K562 (cell line): Measurements from ENCODE around the gene REEP3. TPM values are rescaled to one million over a fixed set of nuclear protein-coding genes. Genes with fewer than 3 reads are reported as not detected.

ENCODE experiments used
- ATAC-seq: fragments of 200-7000 bp; cut with Tn5 transposase; 3 replicates; pipeline ENCODE4 v1.9.1; 2020; ENCODE audit warnings: moderate library complexity
- BruUV-seq: library from RNA; stranded (reverse); fragments of 400-500 nt; replicated peaks from 2 replicates; lab custom pipeline; 2021; lab: Mats Ljungman, UMichigan
- CTCF ChIA-PET: fragments of 300-600 bp; formaldehyde crosslinking; extraction: SDS; loops from one replicate; lab custom pipeline; 2021; ENCODE audit warnings: low intra/inter-chr PET ratio; lab: Yijun Ruan, JAX
- POLR2A ChIA-PET: fragments of 300-600, 350-650 bp; sonication (Branson Sonifier 250); formaldehyde crosslinking; extraction: SDS; loops from one replicate; lab custom pipeline; 2021; ENCODE audit warnings: antibody characterized with exemption, inconsistent platforms; lab: Yijun Ruan, JAX
- DNase-seq, 4 experiments: peaks; one replicate each; pipeline versions ENCODE4 v3.0.0 to v3.0.0-alpha.2; 2011 to 2018; ENCODE audit warnings: low spot score in 3 of 4, mixed read lengths in 3 of 4; ENCODE audit errors: extremely low read depth in 1 of 4
- FAIRE-seq: peaks from 2 replicates; lab custom pipeline; 2011; peaks lifted over from hg19 to GRCh38; lab: Jason Lieb, UNC
- H2AFZ ChIP-seq: 2 replicates; pipeline ENCODE4 v1.6.0; 2011; ENCODE audit warnings: low read depth, low read length, control low read depth, inconsistent platforms
- H3K27ac ChIP-seq: fragments of 200-600 bp; 3 replicates; pipeline ENCODE4 v1.8.0; 2011; ENCODE audit warnings: low read depth, mild to moderate bottlenecking, control low read depth, inconsistent platforms, low read length, moderate library complexity, mixed read lengths; ENCODE audit errors: extremely low read depth
- H3K27me3 ChIP-seq, 2 experiments: fragments of 300-600 bp in 1 of 2; 2 replicates in 1 of 2; 3 replicates in 1 of 2; pipeline versions ENCODE4 v1.6.0 to v1.8.0; 2011; ENCODE audit warnings: inconsistent platforms in 2 of 2, low read length in 2 of 2, mild to moderate bottlenecking in 1 of 2, mixed read lengths in 1 of 2, moderate library complexity in 1 of 2; ENCODE audit not compliant: control insufficient read depth in 2 of 2, insufficient read depth in 2 of 2
- H3K36me3 ChIP-seq: fragments of 300-600 bp; 3 replicates; pipeline ENCODE4 v1.8.0; 2011; ENCODE audit warnings: mild to moderate bottlenecking, low read length, inconsistent platforms; ENCODE audit not compliant: control insufficient read depth, insufficient read depth
- H3K4me1 ChIP-seq, 2 experiments: fragments of 200-600 bp in 1 of 2; replicated peaks in 1 of 2; 2 replicates in 1 of 2; 3 replicates in 1 of 2; pipeline versions ENCODE4 v1.5.1 to v1.8.0; 2011; ENCODE audit warnings: inconsistent platforms in 2 of 2, low read length in 2 of 2, mild to moderate bottlenecking in 1 of 2, mixed read lengths in 1 of 2, moderate library complexity in 1 of 2; ENCODE audit not compliant: control insufficient read depth in 2 of 2, insufficient read depth in 2 of 2
- H3K4me2 ChIP-seq: 2 replicates; pipeline ENCODE4 v1.6.1; 2011; ENCODE audit warnings: low read length, control low read depth, inconsistent platforms, mixed read lengths; ENCODE audit not compliant: insufficient read depth
- H3K4me3 ChIP-seq: fragments of 200-600 bp; sonication (generic), shearing (Covaris generic); 2 replicates; pipeline ENCODE4 v1.5.1; 2016; ENCODE audit warnings: control low read depth, inconsistent platforms
- H3K79me2 ChIP-seq: fragments of 200-600 bp; 3 replicates; pipeline ENCODE4 v1.8.0; 2011; ENCODE audit warnings: low read length, inconsistent platforms; ENCODE audit not compliant: control insufficient read depth, insufficient read depth
- H3K9ac ChIP-seq, 2 experiments: 2 replicates each; pipeline versions ENCODE4 v1.6.0 to v1.6.1; 2011; ENCODE audit warnings: low read depth in 2 of 2, low read length in 2 of 2, control low read depth in 1 of 2, inconsistent platforms in 1 of 2, mild to moderate bottlenecking in 1 of 2, mixed read lengths in 1 of 2; ENCODE audit not compliant: insufficient read depth in 1 of 2
- H3K9me1 ChIP-seq: one replicate; pipeline ENCODE4 v1.6.0; 2011; ENCODE audit warnings: inconsistent platforms, mild to moderate bottlenecking, low read length, moderate library complexity; ENCODE audit not compliant: control insufficient read depth, insufficient read depth
- H3K9me3 ChIP-seq: replicated peaks from 2 replicates; pipeline ENCODE4 v1.5.1; 2011; ENCODE audit warnings: low read depth, low read length, inconsistent platforms; ENCODE audit not compliant: control insufficient read depth, insufficient read depth
- H4K20me1 ChIP-seq: replicated peaks from 2 replicates; pipeline ENCODE4 v1.6.1; 2011; ENCODE audit warnings: low read length, inconsistent platforms, mixed read lengths; ENCODE audit not compliant: control insufficient read depth, insufficient read depth
- CAMTA2 ChIP-seq: fragments of 250-450 bp; sonication (Bioruptor Pico); conservative IDR thresholded peaks from 2 replicates; pipeline ENCODE4 v1.5.1; 2022
- CBFB ChIP-seq: sonication (generic); formaldehyde crosslinking; IDR thresholded peaks from 2 replicates; pipeline ENCODE4 v1.4.0; 2020; ENCODE audit warnings: mild to moderate bottlenecking, missing genetic modification reagents
- PCBP2 ChIP-seq: fragments of 200-400 bp; formaldehyde crosslinking; IDR thresholded peaks from 2 replicates; pipeline ENCODE4 v1.6.1; 2018; ENCODE audit warnings: low read length, low read depth, mild to moderate bottlenecking, moderate library complexity; ENCODE audit not compliant: poor library complexity, severe bottlenecking
- SIN3A ChIP-seq, 2 experiments: fragments of 150-350 bp in 1 of 2; IDR thresholded peaks; 2 replicates each; pipeline ENCODE4 v1.6.1; 2011 to 2016; ENCODE audit warnings: borderline replicate concordance in 2 of 2, low read depth in 2 of 2, low read length in 2 of 2, mild to moderate bottlenecking in 2 of 2, moderate library complexity in 2 of 2; ENCODE audit not compliant: control insufficient read depth in 1 of 2
- TAF1 ChIP-seq: IDR thresholded peaks from 2 replicates; pipeline ENCODE4 v1.6.1; 2011; ENCODE audit warnings: mild to moderate bottlenecking, low read length, moderate library complexity; ENCODE audit not compliant: insufficient read depth, control insufficient read depth, severe bottlenecking; ENCODE audit errors: extremely low read depth
- YY1 ChIP-seq, 3 experiments: IDR thresholded peaks; 2 replicates each; pipeline ENCODE4 v1.6.1; 2011; ENCODE audit warnings: low read length in 2 of 3, mild to moderate bottlenecking in 2 of 3, moderate library complexity in 2 of 3, borderline replicate concordance in 1 of 3, control low read depth in 1 of 3, low read depth in 1 of 3; ENCODE audit not compliant: insufficient read depth in 3 of 3, insufficient replicate concordance in 2 of 3, control insufficient read depth in 1 of 3, insufficient read length in 1 of 3; ENCODE audit errors: extremely low read depth in 1 of 3
- ZBTB17 ChIP-seq: fragments of 450-650 bp; formaldehyde crosslinking; IDR thresholded peaks from 2 replicates; pipeline ENCODE4 v1.4.0; 2020; ENCODE audit warnings: mild to moderate bottlenecking
- WGBS: fragments of 100-300 bp; shearing (Covaris generic); methylation state at CpG from one replicate; pipeline ENCODE4 v1.1.6; 2016; ENCODE audit warnings: low coverage, mixed read lengths; ENCODE audit not compliant: insufficient coverage; ENCODE audit errors: missing lambda C conversion rate; 5-methylcytosine and 5-hydroxymethylcytosine counted together
- in situ Hi-C: fragments of 300-500 bp; cut with MboI; formaldehyde crosslinking; loops from 4 replicates; pipeline ENCODE4 v1.15.0; 2018; ENCODE audit warnings: inconsistent platforms, mixed read lengths
- intact Hi-C: fragments of 100-400 bp; cut with micrococcal nuclease; formaldehyde crosslinking; loops from 2 replicates; pipeline ENCODE4 v1.14.2; 2022
- polyA plus RNA-seq, 8 experiments: library from polyadenylated mRNA; depleted of rRNA in 4 of 8; stranded (reverse) in 5 of 8; unstranded in 3 of 8; fragments of >200 nt; fragmentation: Nextera tagmentation in 2 of 8; fragmentation: Illumina TruSeq in 1 of 8; extraction: Ambion mirVana in 2 of 8; extraction: Trizol in 1 of 8; gene quantifications; 2 replicates each; pipeline versions ENCODE4 v1.2.1 to v1.2.3, GENCODE V29; 2011 to 2014; ENCODE audit warnings: inconsistent platforms in 1 of 8, missing spikeins in 1 of 8
- total RNA-seq, 7 experiments: library from RNA; depleted of rRNA in 6 of 7; stranded (reverse); fragments of >200 nt in 6 of 7; fragmentation: Illumina TruSeq in 2 of 7; extraction: Trizol in 2 of 7; gene quantifications; 2 replicates each; pipeline versions ENCODE4 v1.2.1 to v1.2.3, GENCODE V29; 2011 to 2021; ENCODE audit warnings: low replicate concordance in 1 of 7

The REEP3 gene
- total and polyA plus RNA-seq, 9 of the 15 experiments (the other 6 are each of a cell fraction or from before 2014, with no cell fraction given): 3.4 to 13.4 (median 9.2) TPM

DNA sequence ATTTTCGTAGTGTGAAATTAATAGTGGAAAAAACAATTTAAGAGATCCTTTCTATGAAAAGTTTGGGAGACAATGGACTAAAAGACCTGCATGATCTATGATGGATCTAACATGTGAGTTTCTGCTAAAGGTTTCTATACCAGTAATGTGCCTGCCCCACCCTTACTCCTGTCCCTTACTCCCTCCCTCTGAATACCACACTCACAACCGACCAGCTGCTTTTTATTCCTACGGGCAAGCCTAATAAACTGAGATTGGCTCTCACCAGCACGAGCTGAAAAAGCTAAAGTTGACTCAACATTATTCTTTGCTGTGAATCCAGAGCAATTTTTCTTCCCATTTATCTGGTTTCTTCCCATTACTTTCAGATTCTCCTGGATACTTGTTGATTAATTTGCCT, 17.8 kb upstream of the REEP3 start:
- POLR2A ChIA-PET: interaction anchor here (1.3 to 6.0 kb wide), 2 partner anchors 14 to 20 kb away, joined by 4 to 46 read pairs; no protein-coding TSS in a partner anchor
- BruUV-seq: no TSS peak
- no peaks in the 10 kb centered on the region for H3K9me3 ChIP-seq

More for the DNA sequence above, 17.8 kb upstream of the REEP3 start:
- Histone ChIP-seq H2AFZ (no peak overlapping the region), H3K27me3 (no peaks in the 10 kb centered on the region), H3K4me3 (no peak overlapping the region), H3K79me2 (peaks cover 70% of the 10 kb centered on the region), H3K27ac (no peak overlapping the region), H3K4me2 (no peak overlapping the region), H4K20me1 (no peaks in the 10 kb centered on the region), H3K36me3 (0 out of 3 replicates have a peak, but pooled peaks cover 6% of the 10 kb centered on the region), H3K4me1 (peaks cover 5 to 22% of the 10 kb centered on the region in 2 experiments; a peak in 4 of 5 replicates), H3K9ac (no peak overlapping the region), H3K9me1 (no peaks in the 10 kb centered on the region)
- no peak for DNase-seq
- TF ChIP-seq CAMTA2 (no peak), CBFB (CRISPR knock-in tag) (no peak), PCBP2 (no peak), SIN3A (IDR thresholded peaks at IDR 0.05; ENCODE audit: borderline replicate concordance in 2 of 2, control insufficient read depth in 1 of 2, low read depth in 2 of 2, low read length in 2 of 2) (no peak), ZBTB17 (no peak), TAF1 (no peak), YY1 (IDR thresholded peaks at IDR 0.05; ENCODE audit: borderline replicate concordance in 1 of 3, control insufficient read depth in 1 of 3, extremely low read depth in 1 of 3, insufficient read depth in 3 of 3, insufficient read length in 1 of 3, insufficient replicate concordance in 2 of 3, low read depth in 1 of 3, low read length in 2 of 3) (no peak)
- intact Hi-C loops (loop anchor here (5.0 kb wide), 1 partner anchor 124 kb away; no protein-coding TSS in a partner anchor), in situ Hi-C loops (no loop called here)
- FAIRE-seq: no peak
- 71% methylated on average over 4 of the region's 4 CpGs for WGBS
- CTCF ChIA-PET: no interaction called here
- ATAC-seq: no peak
